ENCODE data around the gene IGSF11.

GRCh38 chr3:118968640-118969039 lies 66.0 kb downstream of the IGSF11 start:
- TF ChIP-seq POLR2A (IDR thresholded peaks at IDR 0.05) (no peak), CTCF (IDR thresholded peaks at IDR 0.05) (no peak)
